Esophagus squamous epithelium (tissue), 4 donors: ENCODE data around the gene CPO.

ENCODE experiments used
- CTCF ChIP-seq, 6 experiments: fragments of 450-650 bp in 4 of 6; fragments of 200-600 bp in 2 of 6; sonication (generic) in 2 of 6; IDR thresholded peaks; one replicate each; pipeline ENCODE4 v1.5.1; 2016 to 2019; ENCODE audit warnings: antibody characterized with exemption in 6 of 6, mild to moderate bottlenecking in 4 of 6, moderate library complexity in 4 of 6
- POLR2A ChIP-seq, 4 donors: fragments of 450-650 bp; IDR thresholded peaks; one replicate each; pipeline ENCODE4 v1.6.1; 2017; ENCODE audit warnings: antibody characterized with exemption in 4 of 4, mild to moderate bottlenecking in 4 of 4, moderate library complexity in 3 of 4

- no peak for TF ChIP-seq CTCF (IDR thresholded peaks at IDR 0.05)
- TF ChIP-seq POLR2A (IDR thresholded peaks at IDR 0.05), result no peak
Measured at GRCh38 chr2:206984206-206984605, 44.9 kb downstream of the CPO start.
